GM18907 (cell line): Measurements from ENCODE around the gene COMT.
A peak's percentile ranks its signal among the peaks of the same experiment; 100 is the strongest.
"Not testable (repeated sequence)": the region's sequence is repeated elsewhere in the genome, so short reads cannot be mapped to it uniquely, and the experiment has no call there.

Experiments used
- ATAC-seq: cut with Tn5 transposase; IDR thresholded peaks from one replicate; pipeline ENCODE4 v1.9.1; 2021; ENCODE audit warnings: mild to moderate bottlenecking, moderate library complexity; ENCODE audit not compliant: unreplicated experiment

COMT gene

DNA sequence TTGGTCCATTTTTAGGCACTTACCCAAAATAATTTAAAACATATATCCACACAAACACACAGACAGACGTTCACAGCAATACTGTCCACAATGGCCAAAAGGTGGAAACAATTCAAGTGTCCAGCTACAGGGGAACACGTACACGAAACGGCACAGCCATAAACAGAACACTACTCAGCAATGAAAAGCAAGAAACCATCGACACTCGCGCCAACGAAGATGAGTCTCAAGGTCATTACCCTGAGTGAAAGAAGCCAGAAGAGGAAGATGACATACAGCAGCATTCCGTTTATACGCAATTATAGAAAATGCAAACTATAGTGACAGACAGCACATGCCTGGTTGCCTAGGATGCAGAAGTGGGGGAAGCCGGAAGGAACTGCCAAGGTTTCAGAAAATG is 13.4 kb upstream of the COMT start:
- no peak for ATAC-seq

DNA sequence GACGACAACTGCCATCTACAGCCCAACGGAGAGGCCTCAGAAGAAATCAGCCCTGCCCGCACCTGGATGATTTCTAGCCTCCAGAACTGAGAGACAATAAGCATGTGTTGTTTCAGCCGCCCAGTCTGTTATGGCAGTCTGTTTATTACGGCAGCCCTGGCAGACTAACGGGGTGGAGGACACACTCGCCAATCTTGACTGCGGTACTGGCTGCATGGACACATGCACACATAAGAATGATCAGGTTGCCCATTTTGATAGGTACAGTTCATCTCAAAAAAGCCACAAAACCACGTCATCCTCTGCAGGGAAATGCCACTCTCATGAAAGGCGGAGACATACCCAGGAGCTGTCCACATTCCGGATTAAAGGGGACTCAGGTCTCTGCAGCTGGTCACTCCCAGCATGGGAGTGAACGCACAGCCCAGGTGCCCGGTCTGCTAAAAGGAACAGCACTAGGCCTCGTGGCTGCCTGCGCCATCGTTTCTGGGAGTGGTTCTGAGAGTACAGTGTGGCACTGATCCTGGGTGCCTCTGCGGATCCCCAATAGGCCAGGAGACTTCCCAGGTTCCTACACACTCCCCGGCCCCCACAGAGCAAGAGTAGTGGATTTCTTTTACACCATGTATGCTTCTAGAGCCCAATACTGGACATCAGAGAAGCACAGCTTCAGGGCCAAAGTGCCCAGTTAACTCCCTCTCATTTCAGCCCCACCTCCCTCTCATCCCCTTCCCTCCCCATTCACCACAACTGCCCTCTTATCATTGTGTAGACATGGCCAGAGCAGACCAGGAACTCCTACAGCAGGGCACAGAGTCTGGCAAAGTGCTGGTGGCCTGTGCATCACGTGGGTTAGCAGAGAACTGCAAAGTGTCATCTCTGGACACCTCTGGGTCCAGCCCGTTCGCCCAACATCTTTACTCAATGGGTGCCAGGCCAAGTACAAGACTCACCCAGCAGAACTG is 11.7 kb upstream of the COMT start:
- no peak for ATAC-seq

GRCh38 chr22:19930551-19931486 is 10.8 kb upstream of the COMT start:
- no peak for ATAC-seq

GRCh38 chr22:19931514-19931913 is 10.1 kb upstream of the COMT start:
- no peak for ATAC-seq

DNA sequence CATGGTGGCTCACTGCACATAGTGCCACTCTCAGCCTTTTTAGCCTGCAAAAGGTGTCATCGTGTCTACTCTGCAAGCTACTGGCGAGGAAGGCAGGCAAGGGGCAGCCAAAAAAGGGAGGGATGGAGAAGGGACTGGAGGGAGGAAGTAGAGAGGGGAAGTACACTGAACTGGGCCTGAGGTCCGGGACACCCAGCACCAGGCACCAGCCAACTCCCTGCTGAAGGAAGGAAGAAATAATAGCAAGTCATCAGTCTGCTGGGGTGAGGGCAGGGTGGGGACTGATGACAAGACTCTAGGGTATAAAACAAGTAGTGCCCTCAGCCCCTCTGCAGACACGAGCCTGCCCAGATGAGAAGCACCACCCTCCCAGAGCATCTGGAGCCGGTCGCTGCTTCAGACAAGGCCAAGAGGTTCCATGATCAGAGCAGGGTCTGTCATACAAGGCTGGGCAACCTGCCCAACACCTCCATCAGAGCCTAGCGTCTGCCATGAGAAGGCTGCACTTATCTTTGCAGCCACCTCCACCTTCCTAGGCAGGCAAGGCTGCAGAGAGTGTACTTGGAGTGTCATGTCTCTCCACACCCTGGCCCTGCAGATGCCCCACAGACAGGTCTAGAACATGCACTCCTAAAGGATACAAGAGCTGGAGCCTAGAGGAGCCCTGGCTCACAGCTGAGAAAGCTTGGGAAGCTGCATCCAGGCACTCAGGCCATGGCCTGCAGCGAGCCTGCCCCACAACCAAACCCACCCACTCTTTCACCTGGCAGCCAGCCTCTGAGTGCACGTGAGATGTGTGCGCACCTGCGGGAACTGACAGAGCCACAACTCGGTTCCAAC is 9.0 kb upstream of the COMT start:
- no peak for ATAC-seq

DNA sequence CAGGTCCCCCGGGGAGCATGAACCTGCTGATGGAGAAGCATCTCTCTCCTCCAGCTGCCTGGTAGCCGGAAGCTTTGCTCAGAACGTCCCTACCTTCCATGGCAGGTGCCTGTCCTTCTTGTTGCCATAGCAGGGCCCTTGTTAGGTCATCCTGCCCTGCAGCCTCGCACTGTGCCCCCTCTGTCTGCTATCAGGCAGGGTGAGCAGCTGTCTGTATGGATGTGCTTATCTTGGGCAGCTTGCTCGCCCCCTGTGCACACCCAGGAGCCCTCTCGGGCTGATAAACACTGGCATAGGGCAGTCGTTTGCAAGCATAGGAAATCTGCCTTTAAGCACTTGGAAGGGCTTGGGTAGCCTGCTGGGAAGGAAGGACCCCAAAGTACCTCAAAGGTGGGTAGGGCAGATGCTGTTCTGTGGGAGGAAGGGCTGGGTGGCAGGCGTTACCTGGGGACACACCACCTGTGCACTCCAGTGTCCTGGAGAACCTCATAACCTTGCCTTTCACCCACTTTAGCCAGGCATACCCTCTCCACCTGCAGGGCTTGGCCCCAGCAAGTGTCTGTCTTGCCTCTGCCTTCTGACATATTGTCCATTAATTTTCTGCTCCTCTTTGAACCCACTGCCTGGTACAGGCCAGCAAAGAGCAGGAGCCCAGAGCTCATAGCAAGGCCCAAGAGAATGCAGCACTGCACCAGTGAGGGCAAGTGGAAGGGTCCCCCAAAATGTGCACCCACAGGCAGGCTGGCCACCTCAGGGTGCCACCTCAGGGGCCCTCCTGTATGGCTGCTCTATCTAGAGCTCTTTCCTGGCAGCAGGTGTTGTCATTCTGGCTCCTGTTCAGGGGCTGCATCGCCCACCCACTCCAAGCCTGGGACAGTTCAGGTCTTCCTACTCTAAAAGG is 8.0 kb upstream of the COMT start:
- ATAC-seq, result no peak

DNA sequence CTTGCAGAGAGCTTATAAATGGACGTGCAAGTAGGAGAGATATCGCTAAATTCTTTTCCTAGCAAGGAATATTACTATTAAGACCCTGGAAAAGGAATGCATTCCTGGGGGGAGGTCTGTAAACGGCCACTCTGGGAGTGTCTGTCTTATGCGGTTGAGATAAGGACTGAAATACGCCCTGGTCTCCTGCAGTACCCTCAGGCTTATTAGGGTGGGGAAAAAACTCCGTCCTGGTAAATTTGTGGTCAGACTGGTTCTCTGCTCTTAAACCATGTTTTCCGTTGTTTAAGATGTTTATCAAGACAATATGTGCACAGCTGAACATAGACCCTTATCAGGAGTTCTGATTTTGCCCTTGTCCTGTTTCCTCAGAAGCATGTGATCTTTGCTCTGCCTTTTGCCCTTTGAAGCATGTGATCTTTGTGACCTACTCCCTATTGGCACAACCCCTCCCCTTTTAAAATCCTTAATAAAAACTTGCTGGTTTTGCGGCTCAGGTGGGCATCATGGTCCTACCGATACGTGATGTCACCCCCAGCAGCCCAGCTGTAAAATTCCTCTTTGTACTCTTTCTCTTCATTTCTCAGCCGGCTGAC is 6.4 kb upstream of the COMT start:
- ATAC-seq, result not testable (repeated sequence)

DNA sequence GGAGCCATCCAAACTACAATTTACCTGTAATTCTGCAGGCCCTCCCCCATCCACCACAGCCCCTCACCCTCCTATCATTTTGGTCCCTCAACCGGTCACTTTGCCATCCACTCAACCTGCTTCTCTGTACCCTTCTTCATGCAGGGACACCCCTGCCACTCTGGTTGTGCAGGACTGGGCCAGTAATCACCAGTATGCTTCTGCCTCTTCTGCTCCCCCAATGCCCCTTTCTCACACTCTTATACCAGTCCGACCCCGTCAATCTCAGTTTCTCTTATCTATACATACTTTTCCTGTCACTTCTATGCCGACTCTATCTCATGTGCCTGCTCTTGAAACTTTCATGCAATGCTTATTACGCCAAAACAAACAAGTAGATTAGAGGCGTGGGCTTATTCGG is 5.1 kb upstream of the COMT start:
- no peak for ATAC-seq

DNA sequence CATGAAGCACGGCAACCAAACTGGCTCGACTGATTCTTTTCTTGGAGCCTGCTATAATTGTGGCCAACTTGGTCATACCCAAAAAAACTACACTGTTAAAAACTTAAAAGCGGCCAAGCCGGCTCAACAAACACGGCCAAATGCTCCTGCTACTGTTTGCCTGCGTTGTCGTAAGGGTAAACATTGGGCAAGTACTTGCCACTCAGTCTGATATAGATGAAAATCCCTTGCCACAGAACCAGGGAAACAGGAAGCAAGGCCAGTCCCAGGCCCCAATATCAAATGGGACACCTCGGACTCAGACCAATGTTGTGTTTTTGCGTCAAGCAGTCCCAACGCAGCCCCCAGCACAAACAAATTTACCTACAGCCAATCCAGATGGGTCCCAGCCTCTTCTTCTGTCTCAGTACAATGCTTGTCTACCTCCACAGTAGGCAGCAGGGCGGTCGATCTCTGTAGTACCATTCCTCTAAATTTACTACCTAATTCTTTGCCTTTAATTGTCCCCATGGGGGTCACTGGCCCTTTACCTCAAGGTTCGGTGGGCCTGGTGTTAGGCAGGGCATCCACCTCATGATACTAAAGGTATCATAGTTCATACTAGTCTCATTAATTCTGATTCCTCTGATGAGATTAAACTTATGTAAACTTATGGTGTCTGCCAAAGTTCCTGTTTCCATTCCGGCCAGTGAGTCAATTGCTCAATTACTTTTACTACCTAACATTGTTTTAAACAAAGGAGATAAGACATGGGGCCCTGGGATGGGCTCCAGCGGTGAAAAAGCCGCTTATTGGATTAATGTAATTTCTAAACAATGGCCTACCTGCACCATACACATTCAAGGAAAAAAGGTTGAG is 3.7 kb upstream of the COMT start:
- ATAC-seq, result no peak

DNA sequence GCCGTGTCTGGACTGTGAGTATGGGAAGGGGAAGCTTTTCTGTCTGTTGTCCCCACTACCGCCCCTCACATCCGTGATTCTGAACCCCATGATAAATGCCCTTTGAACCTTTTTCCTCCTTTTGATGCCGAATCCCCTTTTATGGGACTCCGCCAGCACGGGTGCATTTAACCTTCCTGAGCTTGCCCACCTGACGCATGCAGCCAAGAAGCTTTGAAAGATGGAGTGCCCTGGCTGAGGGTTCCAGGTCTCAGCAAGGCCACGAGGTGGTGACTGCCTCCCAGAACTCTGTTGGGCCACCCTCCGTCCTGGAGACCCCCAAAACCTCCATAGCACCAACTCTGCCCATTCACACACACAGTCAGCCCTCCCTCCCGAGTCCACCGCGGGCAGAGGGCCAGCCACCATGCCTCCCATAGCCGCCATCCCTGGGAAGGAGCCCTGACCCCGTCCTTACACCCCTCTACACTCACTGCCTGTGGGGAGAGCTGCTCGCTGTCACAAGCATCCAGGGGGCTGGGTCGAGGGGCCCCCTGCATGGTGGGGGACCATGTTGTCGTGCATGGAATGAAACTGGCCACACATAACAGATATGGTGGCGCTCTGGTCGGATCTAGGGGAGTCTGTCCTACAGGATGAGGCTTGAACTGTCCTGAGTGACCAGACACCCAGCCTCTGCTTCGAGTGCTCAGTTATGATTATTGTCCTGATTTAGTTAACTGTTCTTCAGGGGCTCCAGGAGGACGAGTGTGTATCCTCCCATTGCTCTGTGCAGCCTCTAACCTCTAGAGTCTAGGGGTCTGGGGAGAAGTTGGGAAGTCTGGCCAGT is 822 bp upstream of the COMT start:
- no peak for ATAC-seq

- peak; percentile 39 for ATAC-seq
These were observed 847 bp downstream of the COMT start for GRCh38 chr22:19942157-19943081.

GRCh38 chr22:19943082-19944026 is 1.8 kb downstream of the COMT start:
- ATAC-seq, result no peak

DNA sequence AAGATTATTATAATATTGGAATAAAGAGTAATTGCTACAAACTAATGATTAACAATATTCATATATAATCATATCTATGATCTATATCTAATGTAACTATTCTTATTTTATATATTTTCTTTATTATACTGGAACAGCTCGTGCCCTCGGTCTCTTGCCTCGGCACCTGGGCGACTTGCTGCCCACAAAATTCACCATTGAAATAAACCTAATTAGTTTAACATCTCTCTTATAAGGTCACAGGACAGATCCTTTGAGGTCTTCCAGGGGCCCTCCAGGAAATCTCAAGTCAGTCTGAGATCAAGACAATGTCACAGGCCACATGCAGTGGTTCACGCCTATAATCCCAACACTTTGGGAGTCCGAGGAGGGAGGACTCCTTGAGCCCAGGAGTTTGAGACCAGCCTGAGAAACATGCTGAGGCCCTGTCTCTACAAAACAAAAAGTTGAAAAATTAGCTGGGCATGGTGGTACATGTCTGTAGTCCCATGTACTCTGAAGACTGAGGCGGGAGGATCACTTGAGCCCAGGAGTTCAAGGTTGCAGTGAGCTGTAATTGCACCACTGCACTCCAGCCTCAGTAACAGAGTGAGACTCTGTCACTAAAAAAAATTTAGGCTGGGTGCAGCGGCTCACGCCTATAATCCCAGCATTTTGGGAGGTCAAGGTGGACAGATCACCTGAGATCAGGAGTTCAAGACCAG is 6.6 kb downstream of the COMT start:
- no peak for ATAC-seq

DNA sequence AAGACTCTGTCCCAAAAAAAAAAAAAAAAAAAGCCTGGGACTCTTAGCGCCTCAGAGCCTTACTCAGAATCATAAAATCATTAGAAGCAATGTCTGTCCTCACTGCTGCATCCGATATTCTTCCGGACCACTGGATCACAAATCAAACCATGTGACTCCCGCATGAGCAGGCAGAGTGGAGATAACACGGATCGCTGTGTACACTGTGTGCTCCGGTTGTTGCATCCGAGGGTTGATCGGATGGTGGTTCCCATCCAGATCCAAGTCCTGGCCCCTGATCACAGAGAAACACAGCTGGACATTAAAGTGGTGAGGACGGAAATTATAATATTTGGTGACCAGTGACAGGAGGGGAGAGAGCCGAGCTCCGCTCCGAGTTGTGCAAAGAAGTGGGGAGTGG is 9.8 kb downstream of the COMT start:
- no peak for ATAC-seq
